Glutamatergic neuron (in vitro differentiated cells): ENCODE data around the gene FSD1. TPM values are rescaled to one million over a fixed set of nuclear protein-coding genes. Genes with fewer than 3 reads are reported as not detected.
A peak's percentile ranks its signal among the peaks of the same experiment; 100 is the strongest.

Experiments
- DNase-seq: peaks from one replicate; pipeline ENCODE4 v3.0.0; 2022
- H3K27ac Mint-ChIP-seq: one replicate; pipeline ENCODE4 v1.8.0; 2020; ENCODE audit warnings: mild to moderate bottlenecking, mixed read lengths, inconsistent platforms; ENCODE audit not compliant: unreplicated experiment
- H3K27me3 Mint-ChIP-seq: one replicate; pipeline ENCODE4 v1.8.0; 2020; ENCODE audit warnings: mild to moderate bottlenecking, moderate library complexity, mixed read lengths, inconsistent platforms; ENCODE audit not compliant: unreplicated experiment
- H3K36me3 Mint-ChIP-seq: one replicate; pipeline ENCODE4 v1.8.0; 2020; ENCODE audit warnings: mild to moderate bottlenecking, mixed read lengths, inconsistent platforms; ENCODE audit not compliant: unreplicated experiment
- H3K4me1 Mint-ChIP-seq: one replicate; pipeline ENCODE4 v1.8.0; 2020; ENCODE audit warnings: mild to moderate bottlenecking, low read depth, mixed read lengths, inconsistent platforms; ENCODE audit not compliant: unreplicated experiment
- H3K4me3 Mint-ChIP-seq: one replicate; pipeline ENCODE4 v1.8.0; 2020; ENCODE audit warnings: mild to moderate bottlenecking, mixed read lengths, inconsistent platforms; ENCODE audit not compliant: unreplicated experiment
- H3K9me3 Mint-ChIP-seq: one replicate; pipeline ENCODE4 v1.8.0; 2020; ENCODE audit warnings: mild to moderate bottlenecking, moderate library complexity, mixed read lengths, inconsistent platforms; ENCODE audit not compliant: unreplicated experiment
- CTCF ChIP-seq: fragments of 200-600 bp; sonication (generic); IDR thresholded peaks from one replicate; pipeline ENCODE4 v1.5.0; 2021; ENCODE audit not compliant: partially characterized antibody, unreplicated experiment
- total RNA-seq: library from RNA; stranded (reverse); fragmentation: NEBNext Ultra II Directional; extraction: Animal tissue kit (Norgen Biotek cat#: 25700); gene quantifications from one replicate; pipeline ENCODE4 v1.2.1, GENCODE V29; 2021; ENCODE audit not compliant: unreplicated experiment

The FSD1 gene
- total RNA-seq, 1 donor from 2014 or later = 156 TPM

GRCh38 chr19:4319067-4319718 is 14.8 kb downstream of the FSD1 start:
- Mint-ChIP-seq H3K27ac (no peak overlapping the region), H3K9me3 (peaks cover 14% of the 10 kb centered on the region), H3K4me3 (peak overlapping the region; percentile 4), H3K4me1 (no peaks in the 10 kb centered on the region), H3K27me3 (peaks cover 4% of the 10 kb centered on the region), H3K36me3 (peaks cover 27% of the 10 kb centered on the region)
- no peak for TF ChIP-seq CTCF
- DNase-seq = no peak

GRCh38 chr19:4320419-4320818 is 16.0 kb downstream of the FSD1 start:
- Mint-ChIP-seq H3K27ac (no peak overlapping the region), H3K27me3 (peaks cover 5% of the 10 kb centered on the region), H3K9me3 (peaks cover 15% of the 10 kb centered on the region), H3K36me3 (peaks cover 27% of the 10 kb centered on the region), H3K4me3 (no peak overlapping the region), H3K4me1 (no peaks in the 10 kb centered on the region)
- no peak for TF ChIP-seq CTCF
- no peak for DNase-seq

DNA sequence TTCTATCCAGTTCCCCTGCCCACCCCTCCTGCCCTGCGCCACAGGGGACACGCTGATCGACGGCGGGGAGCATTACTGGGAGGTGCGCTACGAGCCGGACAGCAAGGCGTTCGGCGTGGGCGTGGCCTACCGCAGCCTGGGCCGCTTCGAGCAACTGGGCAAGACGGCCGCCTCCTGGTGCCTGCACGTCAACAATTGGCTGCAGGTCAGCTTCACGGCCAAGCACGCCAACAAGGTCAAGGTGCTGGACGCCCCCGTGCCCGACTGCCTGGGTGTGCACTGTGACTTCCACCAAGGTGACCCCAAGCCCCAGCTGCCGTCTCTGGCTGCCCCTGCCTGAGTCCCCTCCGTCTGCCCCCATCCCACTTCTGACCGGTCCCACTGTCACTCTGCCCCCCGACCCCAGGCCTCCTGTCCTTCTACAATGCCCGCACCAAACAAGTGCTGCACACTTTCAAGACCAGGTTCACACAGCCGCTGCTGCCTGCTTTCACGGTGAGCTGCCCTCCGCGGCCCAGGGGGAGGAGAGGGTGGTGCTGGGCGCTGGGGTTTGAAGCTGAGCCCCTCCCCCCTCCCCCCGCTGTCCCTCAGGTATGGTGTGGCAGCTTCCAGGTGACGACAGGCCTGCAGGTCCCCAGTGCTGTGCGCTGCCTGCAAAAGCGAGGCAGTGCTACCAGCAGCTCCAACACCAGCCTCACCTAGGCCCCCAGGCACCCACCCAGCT is 18.7 kb downstream of the FSD1 start:
- H3K36me3 Mint-ChIP-seq = peaks cover 24% of the 10 kb centered on the region
- peaks cover 20% of the 10 kb centered on the region for H3K9me3 Mint-ChIP-seq
- no peak for TF ChIP-seq CTCF
- peaks cover 3% of the 10 kb centered on the region for H3K4me1 Mint-ChIP-seq
- peaks cover 21% of the 10 kb centered on the region for H3K27me3 Mint-ChIP-seq
- no peak overlapping the region for H3K27ac Mint-ChIP-seq
- H3K4me3 Mint-ChIP-seq = no peak overlapping the region
- DNase-seq = no peak

GRCh38 chr19:4323692-4324091 is 19.3 kb downstream of the FSD1 start:
- H3K9me3 Mint-ChIP-seq = peaks cover 20% of the 10 kb centered on the region
- H3K4me3 Mint-ChIP-seq = no peak overlapping the region
- DNase-seq = no peak
- H3K27me3 Mint-ChIP-seq = peaks cover 21% of the 10 kb centered on the region
- peaks cover 18% of the 10 kb centered on the region for H3K36me3 Mint-ChIP-seq
- peaks cover 3% of the 10 kb centered on the region for H3K4me1 Mint-ChIP-seq
- TF ChIP-seq CTCF = no peak
- H3K27ac Mint-ChIP-seq = no peak overlapping the region

GRCh38 chr19:4324228-4324627 is 19.8 kb downstream of the FSD1 start:
- Mint-ChIP-seq H3K4me3 (no peak overlapping the region), H3K9me3 (peaks cover 15% of the 10 kb centered on the region), H3K27me3 (peaks cover 23% of the 10 kb centered on the region), H3K27ac (no peak overlapping the region), H3K4me1 (peaks cover 3% of the 10 kb centered on the region), H3K36me3 (peaks cover 12% of the 10 kb centered on the region)
- no peak for TF ChIP-seq CTCF
- no peak for DNase-seq
